Heart left ventricle (tissue), 16 donors: ENCODE measurements around the gene LLGL2. TPM values are rescaled to one million over a fixed set of nuclear protein-coding genes. Genes with fewer than 3 reads are reported as not detected.

ENCODE experiments used
- ATAC-seq, 4 donors: fragments of 200-7000 bp; cut with Tn5 transposase; one replicate each; pipeline ENCODE4 v1.9.1; 2020 to 2022; ENCODE audit warnings: moderate library complexity in 4 of 4, mild to moderate bottlenecking in 3 of 4, moderate number of reproducible peaks in 1 of 4
- DNase-seq, 5 donors: peaks; one replicate each; pipeline ENCODE4 v3.0.0-alpha.2; 2020
- H3K27ac ChIP-seq, 12 donors: fragments of 200-600 bp; sonication (generic) in 4 of 12; one replicate each; pipeline versions ENCODE4 v1.5.0 to v1.8.0; 2016 to 2022; ENCODE audit warnings: mild to moderate bottlenecking in 2 of 12
- H3K27me3 ChIP-seq, 9 donors: fragments of 200-600 bp; sonication (generic) in 2 of 9; one replicate each; pipeline versions ENCODE4 v1.5.1 to v1.8.0; 2016 to 2022; ENCODE audit warnings: mild to moderate bottlenecking in 3 of 9
- H3K36me3 ChIP-seq, 9 donors: fragments of 200-600 bp; sonication (generic) in 2 of 9; one replicate each; pipeline versions ENCODE4 v1.5.0 to v1.8.0; 2018 to 2022; ENCODE audit warnings: mild to moderate bottlenecking in 2 of 9
- H3K4me1 ChIP-seq, 12 donors: fragments of 200-600 bp; sonication (generic) in 4 of 12; one replicate each; pipeline versions ENCODE4 v1.5.0 to v1.8.0; 2016 to 2022; ENCODE audit warnings: mild to moderate bottlenecking in 3 of 12
- H3K4me3 ChIP-seq, 12 donors: fragments of 200-600 bp; sonication (generic) in 4 of 12; one replicate each; pipeline versions ENCODE4 v1.5.0 to v1.8.0; 2017 to 2022; ENCODE audit warnings: mild to moderate bottlenecking in 9 of 12, moderate library complexity in 4 of 12
- H3K9me3 ChIP-seq, 12 donors: fragments of 200-600 bp; sonication (generic) in 4 of 12; one replicate each; pipeline versions ENCODE4 v1.5.0 to v1.8.0; 2016 to 2022; ENCODE audit warnings: mild to moderate bottlenecking in 1 of 12
- POLR2A ChIP-seq, 2 donors: fragments of 450-650 bp; IDR thresholded peaks; one replicate each; pipeline ENCODE4 v1.6.1; 2017; ENCODE audit warnings: antibody characterized with exemption in 2 of 2, mild to moderate bottlenecking in 2 of 2, moderate library complexity in 2 of 2
- WGBS, 4 donors: extraction: QIAGEN DNeasy Blood & Tissue Kit in 2 of 4; methylation state at CpG; one replicate each; pipeline versions ENCODE4 v1.1.5 to v1.1.7; 2013 to 2018; 5-methylcytosine and 5-hydroxymethylcytosine counted together
- intact Hi-C, 10 donors: fragments of 100-400 bp; cut with DNase I; formaldehyde crosslinking; loops; one replicate each; pipeline versions ENCODE4 v1.11.1 to v1.14.2; 2022
- polyA plus RNA-seq, 2 donors: library from polyadenylated mRNA; stranded (reverse); fragments of 200-250 nt; gene quantifications; one replicate each; pipeline ENCODE4 v1.2.3, GENCODE V29; 2013
- total RNA-seq, 9 donors: library from RNA; depleted of rRNA in 2 of 9; stranded (reverse); fragments of >200 nt in 2 of 9; fragmentation: NEBNext Ultra II Directional in 3 of 9; extraction: Animal tissue kit (Norgen Biotek cat#: 25700) in 3 of 9; gene quantifications; one replicate each; pipeline versions ENCODE4 v1.1.0 to v1.2.4, GENCODE V29; 2016 to 2023
- TF ChIP-seq, protein P1 (sequence below), 12 donors: fragments of 200-600 bp; sonication (generic) in 4 of 12; IDR thresholded peaks; one replicate each; pipeline versions ENCODE4 v1.5.0 to v1.8.0; 2018 to 2022; ENCODE audit warnings: antibody characterized with exemption in 12 of 12, mild to moderate bottlenecking in 5 of 12
- donor health status: ischemic (EF 13 %, LVEDD 7.1; RV severe dilation, severe dysfunction).
- donor health status: healthy with polysubstance abuse.
- donor health status: DM: no; HTN: yes; CAD: no.
- donor health status: DM: no; HTN: no; CAD: no.
- donor health status: ischemic (EF 25% LVEDD 6.9; RV normal size, moderate dysfunction).
- donor health status: ischemic (EF 25% LVEDD 5.7; RV mildly dilated, moderate dysfunction).
- donor health status: healthy.
- donor health status: DM: yes; HTN: yes; CAD: no.
- donor health status: ischemic (EF 35%, LVEDD 5.7; RV mildly dilated, moderate dysfunction).
- donor health status: nonischemic (EF 11% LVEDD 7.7; RV severe dilation, severe dysfunction).
- donor health status: DM: yes; HTN: yes; CAD: no.
- donor health status: PGD.
- donor health status: ischemic (EF 29% LVEDD 5.4; RV normal size, mild dysfunction).
- donor health status: nonischemic (EF 23%, LVEDD 6.1; RV moderate dilation, normal function).

The LLGL2 gene
- total and polyA plus RNA-seq, 11 donors, result 1.8 to 8.1 (median 3.6) TPM

DNA sequence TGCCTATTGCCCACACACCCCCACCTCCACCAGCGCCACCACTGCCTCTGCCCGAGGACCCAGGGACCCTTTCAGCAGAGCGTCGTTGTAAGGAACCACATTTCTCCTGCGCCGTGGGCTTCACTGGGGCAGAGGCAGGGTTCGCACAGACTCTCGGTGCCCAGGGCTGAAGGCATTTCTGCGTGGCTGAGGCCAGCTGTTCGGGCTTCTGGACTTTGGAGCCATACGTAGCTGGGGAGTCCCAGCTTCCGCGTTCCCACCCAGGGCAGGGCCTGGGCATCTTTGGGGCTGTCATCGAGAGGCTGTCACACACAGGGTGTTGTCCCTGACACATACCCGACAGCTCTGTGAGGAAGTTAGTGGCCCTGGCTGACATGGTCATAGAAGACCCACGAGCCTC is 91.7 kb downstream of the LLGL2 start:
- H3K4me3 ChIP-seq, result no peak overlapping the region
- H3K36me3 ChIP-seq, result peaks cover 0 to 98% (median 78%) of the 10 kb centered on the region in 9 donors
- no peak for TF ChIP-seq POLR2A (IDR thresholded peaks at IDR 0.05)
- TF ChIP-seq, protein P1, sequence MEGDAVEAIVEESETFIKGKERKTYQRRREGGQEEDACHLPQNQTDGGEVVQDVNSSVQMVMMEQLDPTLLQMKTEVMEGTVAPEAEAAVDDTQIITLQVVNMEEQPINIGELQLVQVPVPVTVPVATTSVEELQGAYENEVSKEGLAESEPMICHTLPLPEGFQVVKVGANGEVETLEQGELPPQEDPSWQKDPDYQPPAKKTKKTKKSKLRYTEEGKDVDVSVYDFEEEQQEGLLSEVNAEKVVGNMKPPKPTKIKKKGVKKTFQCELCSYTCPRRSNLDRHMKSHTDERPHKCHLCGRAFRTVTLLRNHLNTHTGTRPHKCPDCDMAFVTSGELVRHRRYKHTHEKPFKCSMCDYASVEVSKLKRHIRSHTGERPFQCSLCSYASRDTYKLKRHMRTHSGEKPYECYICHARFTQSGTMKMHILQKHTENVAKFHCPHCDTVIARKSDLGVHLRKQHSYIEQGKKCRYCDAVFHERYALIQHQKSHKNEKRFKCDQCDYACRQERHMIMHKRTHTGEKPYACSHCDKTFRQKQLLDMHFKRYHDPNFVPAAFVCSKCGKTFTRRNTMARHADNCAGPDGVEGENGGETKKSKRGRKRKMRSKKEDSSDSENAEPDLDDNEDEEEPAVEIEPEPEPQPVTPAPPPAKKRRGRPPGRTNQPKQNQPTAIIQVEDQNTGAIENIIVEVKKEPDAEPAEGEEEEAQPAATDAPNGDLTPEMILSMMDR (IDR thresholded peaks at IDR 0.05), result no peak
- WGBS, 4 donors, result 90 to 96% (median 95%) methylated on average over 15 to 16 of the region's 16 CpGs
- DNase-seq, result peak in 1 of 5 donors; percentile 40
- H3K9me3 ChIP-seq, result no peaks in the 10 kb centered on the region
- intact Hi-C loops, result no loop called here
- no peaks in the 10 kb centered on the region for H3K4me1 ChIP-seq
- no peak for ATAC-seq
- H3K27ac ChIP-seq, result no peak overlapping the region
- no peaks in the 10 kb centered on the region for H3K27me3 ChIP-seq

DNA sequence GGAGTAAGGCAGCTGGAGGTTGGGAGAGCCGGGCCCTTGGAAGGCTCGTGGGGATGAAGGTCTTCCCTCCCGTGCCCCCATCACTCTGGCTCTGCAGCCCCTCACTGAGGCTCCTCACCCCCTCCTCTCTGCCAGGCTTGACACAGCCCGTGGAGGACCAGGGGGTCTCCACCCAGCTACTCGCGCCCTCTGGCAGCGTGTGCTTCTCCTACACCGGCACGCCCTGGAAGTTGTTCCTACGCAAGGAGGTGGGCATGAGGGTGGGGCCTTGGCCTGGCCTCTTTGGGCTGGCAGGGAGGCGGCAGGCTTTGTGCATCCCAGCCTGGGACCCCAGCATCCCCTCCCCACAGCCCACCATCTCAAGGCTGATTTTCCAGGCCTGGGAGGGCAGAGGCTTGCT is 92.2 kb downstream of the LLGL2 start:
- ATAC-seq (no peak), DNase-seq (no peak)
- H3K36me3 ChIP-seq, result peaks cover 0 to 97% (median 74%) of the 10 kb centered on the region in 9 donors
- H3K4me3 ChIP-seq, result no peak overlapping the region
- 88 to 98% (median 92%) methylated on average over 10 to 11 of the region's 11 CpGs for WGBS, 4 donors
- H3K27me3 ChIP-seq, result no peaks in the 10 kb centered on the region
- H3K9me3 ChIP-seq, result no peaks in the 10 kb centered on the region
- H3K27ac ChIP-seq, result no peak overlapping the region
- no peaks in the 10 kb centered on the region for H3K4me1 ChIP-seq
- TF ChIP-seq, protein P1 (IDR thresholded peaks at IDR 0.05), result no peak
- TF ChIP-seq POLR2A (IDR thresholded peaks at IDR 0.05), result no peak
- intact Hi-C loops, result no loop called here

DNA sequence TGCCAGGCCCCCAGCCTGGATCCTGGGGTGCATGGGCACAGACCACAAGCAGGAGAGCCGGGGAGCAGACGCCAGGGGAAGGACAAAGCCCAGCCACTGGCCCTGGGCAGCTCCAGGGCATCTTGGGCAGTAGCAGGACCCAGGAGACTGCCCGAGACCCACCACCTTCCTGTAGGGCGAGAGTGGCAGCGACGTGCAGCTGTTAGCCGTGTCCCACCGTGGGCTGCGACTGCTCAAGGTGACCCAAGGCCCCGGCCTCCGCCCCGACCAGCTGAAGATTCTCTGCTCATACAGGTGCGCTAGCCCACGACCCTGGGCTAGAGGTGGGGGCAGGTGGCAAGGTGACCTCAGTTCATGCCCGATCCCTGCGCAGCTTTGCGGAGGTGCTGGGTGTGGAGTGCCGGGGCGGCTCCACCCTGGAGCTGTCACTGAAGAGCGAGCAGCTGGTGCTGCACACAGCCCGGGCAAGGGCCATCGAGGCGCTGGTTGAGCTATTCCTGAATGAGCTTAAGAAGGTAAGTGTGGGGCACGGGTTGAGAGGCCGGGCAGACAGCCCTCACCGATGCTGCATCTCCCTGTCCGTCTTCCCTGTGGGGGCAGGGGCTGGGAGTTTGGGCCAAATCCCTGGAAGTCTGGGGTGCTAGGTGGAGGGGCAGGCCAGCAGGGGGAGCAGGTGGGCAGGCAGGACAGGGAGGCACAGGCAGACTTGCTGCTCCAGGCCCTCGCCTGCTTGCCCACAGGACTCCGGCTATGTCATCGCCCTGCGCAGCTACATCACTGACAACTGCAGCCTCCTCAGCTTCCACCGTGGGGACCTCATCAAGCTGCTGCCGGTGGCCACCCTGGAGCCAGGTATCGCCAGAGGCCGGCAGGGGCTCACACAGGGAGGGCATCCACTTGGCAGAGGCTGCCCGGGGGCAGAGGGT is 94.3 kb downstream of the LLGL2 start:
- WGBS, 4 donors, result 80 to 89% (median 84%) methylated on average over 9 to 36 of the region's 36 CpGs
- H3K27ac ChIP-seq, result no peak overlapping the region
- H3K27me3 ChIP-seq, result no peaks in the 10 kb centered on the region
- H3K4me1 ChIP-seq, result no peaks in the 10 kb centered on the region
- no peak for TF ChIP-seq POLR2A (IDR thresholded peaks at IDR 0.05)
- TF ChIP-seq, protein P1 (IDR thresholded peaks at IDR 0.05), result peak in 10 of 12 donors; percentile 10 to 47 (median 34)
- peak in 1 of 5 donors; percentile 67 for DNase-seq
- peaks cover 0 to 92% (median 62%) of the 10 kb centered on the region in 9 donors for H3K36me3 ChIP-seq
- H3K9me3 ChIP-seq, result no peaks in the 10 kb centered on the region
- ATAC-seq, result peak in 2 of 4 donors; percentile 16 to 27
- intact Hi-C loops, result no loop called here
- no peak overlapping the region for H3K4me3 ChIP-seq

DNA sequence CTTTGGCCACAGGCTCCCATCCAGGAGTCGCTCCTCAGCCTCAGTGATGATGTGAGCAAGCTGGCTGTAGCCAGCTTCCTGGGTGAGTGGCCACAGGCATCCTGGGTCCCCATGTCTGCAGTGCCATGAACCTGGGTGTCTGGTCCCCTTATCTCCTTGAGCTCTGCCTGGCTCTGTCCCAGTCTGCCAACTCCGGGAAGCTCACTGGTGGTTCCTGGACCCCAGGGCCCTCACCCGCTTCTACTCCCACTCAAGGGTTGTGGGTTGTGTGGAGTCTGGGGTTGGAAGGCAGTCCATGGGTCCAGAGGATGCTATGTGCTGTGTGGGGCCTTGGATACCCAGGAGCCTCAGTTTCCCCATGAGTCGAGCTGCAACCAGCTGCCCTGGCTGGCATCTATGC is 96.0 kb downstream of the LLGL2 start:
- DNase-seq (peak in 1 of 5 donors; percentile 46), ATAC-seq (no peak)
- intact Hi-C loops, result no loop called here
- Histone ChIP-seq H3K36me3 (peaks cover 0 to 92% (median 64%) of the 10 kb centered on the region in 9 donors), H3K4me3 (no peak overlapping the region), H3K9me3 (no peaks in the 10 kb centered on the region), H3K27ac (no peak overlapping the region), H3K4me1 (peaks cover 0 to 4% (median 0%) of the 10 kb centered on the region in 12 donors), H3K27me3 (no peaks in the 10 kb centered on the region)
- TF ChIP-seq, protein P1 (IDR thresholded peaks at IDR 0.05), result no peak
- no peak for TF ChIP-seq POLR2A (IDR thresholded peaks at IDR 0.05)
- WGBS, 4 donors, result 90 to 100% (median 93%) methylated on average over 1 to 4 of the region's 4 CpGs
